GM18526 (cell line): ENCODE data around the gene NPIPB2.

Source experiments
- POLR2A ChIP-seq: IDR thresholded peaks from 3 replicates; pipeline ENCODE4 v1.6.1; 2011; ENCODE audit not compliant: insufficient read length; ENCODE audit errors: extremely low read depth

The NPIPB2 gene

DNA sequence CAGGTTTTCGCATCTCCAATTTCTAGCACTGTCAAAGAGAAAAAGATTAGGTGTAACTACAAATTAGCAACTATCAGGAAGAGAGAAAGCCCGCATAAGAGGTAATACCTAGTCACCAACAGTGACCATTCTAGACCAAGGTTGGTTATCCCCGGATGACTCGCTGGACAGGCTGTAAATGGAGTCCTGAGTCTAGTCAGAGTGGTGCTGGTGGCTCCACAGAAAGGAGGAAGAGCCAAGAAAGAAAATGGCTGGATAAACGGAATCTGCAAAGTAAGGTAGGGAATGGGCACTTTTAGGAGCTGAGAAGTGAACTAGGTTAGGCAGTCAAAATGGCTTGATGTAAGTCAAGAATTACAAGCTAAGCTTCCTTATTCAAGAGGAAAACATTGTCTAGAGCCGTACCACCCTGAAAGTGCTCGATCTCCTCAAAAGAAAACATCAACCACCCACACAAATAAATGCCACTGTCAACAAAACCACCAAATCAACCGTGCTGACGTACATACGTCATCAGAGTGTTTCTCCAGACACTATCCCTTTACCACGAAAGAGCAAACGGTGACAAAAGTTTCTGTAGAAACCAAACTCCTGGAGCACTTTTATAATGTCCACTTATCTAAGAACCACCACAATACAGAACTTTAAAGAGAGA lies 28.3 kb downstream of the NPIPB2 start:
- TF ChIP-seq POLR2A = no peak

DNA sequence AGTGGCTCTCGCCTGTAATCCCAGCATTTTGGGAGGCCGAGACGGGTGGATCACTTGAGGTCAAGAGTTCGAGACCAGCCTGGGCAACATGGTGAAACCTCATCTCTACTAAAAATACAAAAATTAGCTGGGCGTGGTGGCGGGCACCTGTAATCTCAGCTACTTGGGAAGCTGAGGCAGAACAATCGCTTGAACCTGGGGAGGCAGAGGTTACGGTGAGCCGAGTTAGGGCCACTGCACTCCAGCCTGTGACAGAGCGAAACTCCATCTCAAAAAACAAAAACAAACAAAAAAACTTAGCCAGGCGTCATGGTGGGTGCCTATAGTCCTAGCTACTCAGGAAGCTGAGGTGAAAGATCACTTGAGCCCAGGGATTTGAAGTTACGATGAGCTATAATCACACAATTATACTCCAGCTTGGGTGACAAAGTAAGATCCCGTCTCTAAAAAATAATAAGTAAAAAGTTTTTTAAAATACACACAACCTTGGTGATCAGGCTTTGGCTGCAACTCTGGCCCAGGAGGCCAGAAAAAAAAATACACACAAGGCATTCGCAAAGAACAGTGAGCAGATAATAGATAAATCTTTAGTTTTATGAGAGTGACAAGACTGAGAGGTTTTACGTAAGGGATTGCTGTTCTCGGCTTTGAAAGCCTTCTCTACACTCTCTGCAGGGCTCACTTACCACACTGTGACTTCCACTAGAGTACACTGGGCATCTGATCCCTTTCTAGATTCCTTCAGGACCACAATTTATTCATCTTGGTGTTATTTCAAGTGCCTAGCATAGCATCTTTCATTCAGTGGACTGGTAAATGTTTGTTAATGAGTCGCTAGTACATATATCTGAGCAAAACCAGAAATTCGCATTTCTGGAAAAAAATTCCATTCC lies 31.9 kb downstream of the NPIPB2 start:
- TF ChIP-seq POLR2A = no peak

DNA sequence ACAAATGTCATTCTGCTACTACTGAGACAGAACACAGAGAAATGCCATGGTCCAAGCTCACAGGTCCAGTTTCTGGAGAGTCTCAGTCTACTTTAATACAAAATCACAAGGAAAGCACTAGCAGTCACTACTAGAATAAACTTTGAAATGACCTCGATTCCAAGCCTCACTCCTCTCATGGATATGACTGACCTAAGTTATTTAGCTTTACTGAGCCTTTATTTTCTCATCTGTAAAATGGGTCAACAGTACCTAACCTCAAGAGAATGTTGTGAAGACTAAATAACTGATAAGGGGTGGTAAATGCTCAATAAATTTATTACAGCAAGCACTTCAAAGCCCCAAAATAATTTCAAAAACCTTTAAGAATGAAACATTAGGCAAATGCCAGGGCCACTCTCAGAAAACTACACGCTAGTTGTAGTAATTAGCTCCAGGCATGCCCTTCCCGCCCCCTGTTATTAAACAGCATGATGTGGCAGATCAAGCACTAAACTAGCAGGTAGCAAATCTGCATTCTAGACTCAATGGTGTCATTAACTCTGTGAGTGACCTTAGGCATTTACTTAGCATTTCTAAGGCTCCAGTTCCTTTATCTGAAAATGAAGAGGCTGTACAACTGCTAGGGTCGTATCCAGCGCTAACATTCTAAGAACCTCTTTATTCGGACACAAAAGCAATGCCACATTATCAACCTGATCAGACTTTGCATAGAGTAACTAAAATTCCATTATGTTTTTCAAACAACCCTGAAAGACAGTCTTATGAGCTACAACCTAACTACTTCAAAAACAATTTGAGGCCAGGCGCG lies 34.5 kb downstream of the NPIPB2 start:
- TF ChIP-seq POLR2A = no peak

DNA sequence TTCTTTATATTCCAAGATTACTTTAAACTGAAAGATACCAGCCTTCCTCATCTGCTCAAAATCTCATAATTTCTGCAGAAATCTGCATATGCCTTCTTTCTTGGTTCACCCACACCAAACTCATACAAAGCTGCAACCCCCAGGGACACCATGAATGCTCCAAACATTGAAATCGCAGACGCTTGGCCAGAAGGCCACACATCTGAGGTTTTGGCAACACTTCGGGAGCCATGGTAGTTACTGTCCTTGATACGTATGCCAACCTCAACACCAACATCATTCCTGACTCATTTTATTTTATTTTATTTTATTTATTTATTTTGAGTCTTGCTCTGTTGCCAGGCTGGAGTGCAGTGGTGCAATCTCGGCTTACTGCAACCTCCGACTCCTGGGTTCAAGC lies 37.9 kb downstream of the NPIPB2 start:
- TF ChIP-seq POLR2A = no peak

DNA sequence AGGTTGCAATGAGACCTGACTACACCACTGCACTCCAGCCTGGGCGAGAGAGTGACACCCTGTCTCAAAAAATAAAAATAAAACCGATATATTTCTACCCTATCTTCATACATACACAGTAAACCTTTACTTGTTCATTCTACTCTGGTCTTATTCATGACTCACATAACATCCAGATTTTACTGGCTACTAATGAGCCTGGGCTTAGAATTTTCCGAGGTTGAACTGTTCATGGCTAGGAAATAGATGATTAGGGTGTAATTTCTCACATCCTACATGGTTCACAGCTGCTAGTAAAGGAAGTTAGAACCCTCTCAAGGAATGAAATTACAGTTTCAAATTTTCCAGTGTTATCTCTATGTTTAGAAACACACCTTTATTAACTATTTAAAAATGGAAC lies 40.8 kb downstream of the NPIPB2 start:
- TF ChIP-seq POLR2A = no peak

DNA sequence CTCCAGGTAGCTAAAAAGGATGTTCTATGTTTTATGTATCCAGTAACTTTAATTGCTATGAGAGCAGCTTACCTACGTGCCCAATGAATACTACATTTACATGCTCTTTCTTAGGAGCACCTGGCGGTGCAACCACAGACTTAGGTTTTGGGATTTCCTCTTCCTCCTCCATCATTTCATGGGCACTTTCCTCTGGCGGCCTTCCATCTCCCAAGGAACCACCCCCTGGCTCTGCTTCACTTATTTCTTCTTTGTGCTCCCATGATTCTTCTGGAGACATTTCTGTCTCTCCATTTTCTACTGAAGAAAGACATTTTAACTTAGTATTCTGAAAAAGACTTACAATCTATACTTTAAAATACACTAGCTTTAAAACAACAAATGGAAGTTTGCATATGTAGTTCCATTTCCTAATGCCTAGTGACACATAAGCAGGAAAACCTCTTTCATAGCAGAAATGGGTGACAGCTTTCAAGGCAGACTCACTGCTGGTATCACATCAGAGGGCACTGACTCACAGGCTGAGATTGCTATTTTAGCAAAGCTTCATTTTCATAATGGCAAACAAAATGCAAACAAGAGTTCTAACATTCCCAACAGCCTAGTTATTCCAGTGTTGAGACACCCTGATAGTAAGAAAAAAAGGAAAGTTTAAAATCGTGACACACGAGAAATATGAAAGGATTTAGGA lies 45.2 kb downstream of the NPIPB2 start:
- no peak for TF ChIP-seq POLR2A

DNA sequence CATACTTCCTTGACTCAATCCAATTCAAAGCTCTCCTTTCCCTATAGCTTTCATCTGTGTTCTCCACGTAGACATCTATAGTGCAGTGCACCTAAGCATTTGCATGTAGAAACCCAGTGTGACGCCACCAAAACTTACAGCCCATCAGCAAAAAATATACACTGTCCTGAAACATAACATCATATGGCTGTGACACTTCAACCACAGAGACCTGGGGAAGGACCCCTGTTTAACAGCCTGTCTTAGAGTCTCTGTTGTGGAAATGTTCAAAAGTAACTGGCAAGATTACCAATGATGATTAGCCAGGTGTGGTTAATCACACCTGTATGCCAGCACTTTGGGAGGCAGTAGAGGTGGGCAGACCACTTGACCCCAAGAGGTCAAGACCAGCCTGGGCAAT lies 48.3 kb downstream of the NPIPB2 start:
- TF ChIP-seq POLR2A = no peak

DNA sequence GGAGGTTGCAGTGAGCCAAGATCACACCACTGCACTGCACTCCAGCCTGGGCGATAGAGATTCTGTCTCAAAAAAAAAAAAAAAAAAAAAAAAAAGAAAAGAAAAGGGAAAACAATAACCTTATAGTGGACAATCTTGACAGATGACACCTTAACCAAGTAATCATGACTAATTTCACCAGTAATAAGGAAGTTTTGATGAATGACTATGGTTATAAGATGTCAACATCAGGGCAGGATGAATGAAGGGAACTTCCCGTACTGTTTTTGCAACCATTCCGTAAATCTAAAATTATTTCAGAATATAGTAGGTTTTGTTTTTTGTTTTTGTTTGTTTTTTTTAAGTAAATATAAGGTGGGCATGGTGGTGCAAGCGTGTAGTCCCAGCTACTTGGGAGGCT lies 49.1 kb downstream of the NPIPB2 start:
- TF ChIP-seq POLR2A = no peak

DNA sequence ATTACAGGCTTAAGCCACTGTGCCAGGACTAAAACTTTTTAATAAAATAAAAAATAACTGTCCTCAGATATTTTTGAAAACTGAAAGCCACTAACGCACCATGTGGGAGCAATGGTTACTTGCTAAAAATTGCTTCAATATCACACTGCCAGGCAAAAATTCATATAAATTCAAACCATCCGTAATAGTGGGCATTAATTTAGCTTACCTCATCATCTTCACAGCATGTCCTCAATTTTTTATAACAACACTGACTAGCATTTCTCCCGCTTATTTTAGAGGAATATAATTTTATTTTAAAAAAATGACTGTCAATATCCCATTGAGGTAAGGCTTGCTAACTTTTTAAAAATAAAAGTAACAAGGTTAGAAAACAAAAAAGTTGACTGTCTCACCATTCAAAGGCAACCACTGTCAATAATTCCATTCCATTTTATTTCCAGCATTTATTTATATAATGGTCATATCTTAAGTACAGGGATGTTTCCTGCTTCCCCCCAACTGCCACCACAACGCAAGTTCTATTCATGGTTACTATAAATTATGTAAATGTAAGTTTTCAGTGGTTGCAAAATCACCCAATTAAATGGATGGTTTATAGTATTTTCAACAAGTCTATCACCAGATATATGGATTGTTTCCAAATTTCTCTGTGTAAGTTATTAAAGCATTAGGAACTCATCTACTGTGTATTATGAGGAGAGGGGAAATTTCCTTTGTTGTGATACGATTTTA lies 51.4 kb downstream of the NPIPB2 start:
- no peak for TF ChIP-seq POLR2A

DNA sequence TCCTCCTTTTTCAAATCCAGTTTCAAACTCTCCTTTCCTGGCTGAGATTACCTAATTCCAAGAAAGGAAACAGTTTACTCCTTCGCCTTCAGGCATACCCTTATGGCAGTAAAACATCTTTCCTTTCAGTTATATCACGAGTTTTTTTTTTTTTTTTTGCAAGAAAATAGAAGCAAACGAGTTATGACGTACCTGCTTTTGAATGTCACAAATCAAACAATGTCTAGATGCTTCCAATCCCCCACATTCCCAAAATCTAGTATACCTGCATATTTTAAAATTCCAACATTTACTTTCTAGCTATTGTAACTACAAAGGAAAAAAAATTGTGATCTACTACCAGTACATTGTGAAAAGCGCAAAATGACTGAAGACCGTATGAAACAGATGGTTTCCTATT lies 55.0 kb downstream of the NPIPB2 start:
- TF ChIP-seq POLR2A = no peak

DNA sequence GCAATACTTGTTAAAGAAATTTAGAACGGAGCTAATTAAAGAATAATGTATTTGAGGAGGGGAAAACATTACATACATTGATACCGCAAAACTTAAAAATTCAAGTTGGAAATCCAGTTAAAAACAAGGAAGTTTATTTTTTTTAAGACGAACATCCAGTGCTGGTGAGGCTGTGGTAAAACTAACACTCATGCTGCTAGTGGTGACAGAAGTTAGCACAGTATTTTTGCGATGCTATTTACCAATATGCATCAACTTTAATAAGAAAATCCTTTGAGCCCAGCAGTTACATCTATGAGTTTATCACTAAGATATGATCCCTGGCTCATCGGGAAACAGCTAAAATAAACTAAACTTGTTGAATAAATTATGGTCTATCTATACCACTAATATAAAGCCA lies 57.8 kb downstream of the NPIPB2 start:
- no peak for TF ChIP-seq POLR2A

DNA sequence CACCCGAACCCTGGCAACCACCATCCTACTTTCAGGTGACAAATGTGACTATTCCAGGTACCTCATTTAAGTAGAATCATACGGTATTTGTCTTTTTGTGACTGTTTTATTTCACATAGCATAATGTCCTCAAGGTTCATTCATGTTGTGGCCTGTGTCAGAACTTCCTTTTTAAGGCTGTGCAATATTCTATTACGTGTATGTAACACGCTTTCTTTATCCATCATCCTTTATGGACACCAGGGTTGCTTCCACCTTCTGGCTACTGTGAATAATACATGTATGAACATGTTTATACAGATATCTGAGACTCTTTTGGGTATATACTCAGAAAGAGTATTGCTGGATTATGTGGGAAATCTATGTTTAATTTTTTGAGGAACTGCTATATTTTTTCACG lies 61.8 kb downstream of the NPIPB2 start:
- TF ChIP-seq POLR2A = no peak

DNA sequence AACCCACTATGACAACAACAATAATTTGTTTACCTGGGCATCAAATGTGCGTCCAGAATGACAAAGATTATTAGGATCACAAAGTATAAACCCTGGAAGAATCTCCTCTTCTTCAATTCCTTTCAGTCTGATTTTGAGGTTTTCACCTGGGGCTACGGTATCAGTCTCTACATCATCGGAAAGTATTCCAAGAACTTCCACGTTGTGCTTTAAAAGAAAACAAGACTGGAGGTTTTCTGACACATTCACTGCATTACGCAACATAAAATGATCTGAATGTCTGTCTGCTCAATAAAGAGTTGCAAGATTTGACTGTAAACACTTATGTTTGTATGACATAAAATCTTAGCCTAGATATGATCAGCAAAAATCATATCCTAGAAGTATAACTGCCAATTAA lies 64.5 kb downstream of the NPIPB2 start:
- TF ChIP-seq POLR2A = no peak
